HG03103 (cell line): ENCODE results near the gene SIRT7.
"Not testable (repeated sequence)": the region's sequence is repeated elsewhere in the genome, so short reads cannot be mapped to it uniquely, and the experiment has no call there.

Source experiments
- ATAC-seq: cut with Tn5 transposase; IDR thresholded peaks from one replicate; pipeline ENCODE4 v1.9.1; 2021; ENCODE audit warnings: low read depth; ENCODE audit not compliant: unreplicated experiment

Gene SIRT7

GRCh38 chr17:81921996-81922565 lies 4.1 kb upstream of the SIRT7 start:
- no peak for ATAC-seq

GRCh38 chr17:81921537-81921862 lies 3.5 kb upstream of the SIRT7 start:
- ATAC-seq = no peak

GRCh38 chr17:81920612-81921536 lies 2.9 kb upstream of the SIRT7 start:
- ATAC-seq = no peak

- no peak for ATAC-seq
These were observed 1.0 kb upstream of the SIRT7 start for GRCh38 chr17:81918832-81919545.

- not testable (repeated sequence) for ATAC-seq
These were observed 325 bp upstream of the SIRT7 start for GRCh38 chr17:81918333-81918669.

GRCh38 chr17:81916234-81917001 lies 1.6 kb downstream of the SIRT7 start:
- no peak for ATAC-seq

- ATAC-seq = no peak
These were observed 2.6 kb downstream of the SIRT7 start for GRCh38 chr17:81915331-81915730.

GRCh38 chr17:81914103-81914850 lies 3.7 kb downstream of the SIRT7 start:
- no peak for ATAC-seq

- ATAC-seq = no peak
These were observed 4.4 kb downstream of the SIRT7 start for GRCh38 chr17:81913394-81914102.

GRCh38 chr17:81912441-81913309 lies 5.3 kb downstream of the SIRT7 start:
- no peak for ATAC-seq

- no peak for ATAC-seq
These were observed 6.0 kb downstream of the SIRT7 start for GRCh38 chr17:81911969-81912368.

GRCh38 chr17:81911277-81911961 lies 6.6 kb downstream of the SIRT7 start, which contains the start of gene PCYT2:
TSS of gene PCYT2 (minus strand) at chr17:81911399. CDS start at chr17:81911355, 44 bp downstream.
- peak; percentile 83 for ATAC-seq

- ATAC-seq = no peak
These were observed 7.1 kb downstream of the SIRT7 start for GRCh38 chr17:81910840-81911276.

- no peak for ATAC-seq
These were observed 7.8 kb downstream of the SIRT7 start for GRCh38 chr17:81909966-81910839.

GRCh38 chr17:81909231-81909630 lies 8.7 kb downstream of the SIRT7 start:
- no peak for ATAC-seq

GRCh38 chr17:81908793-81909192 lies 9.2 kb downstream of the SIRT7 start:
- no peak for ATAC-seq
